B cell (primary cell): ENCODE data around the gene DIS3L2. TPM values are rescaled to one million over a fixed set of nuclear protein-coding genes. Genes with fewer than 3 reads are reported as not detected.

ENCODE experiments used
- ATAC-seq: fragments of 200-7000 bp; cut with Tn5 transposase; one replicate; pipeline ENCODE4 v1.10.0; 2021; ENCODE audit warnings: low read depth, mild to moderate bottlenecking, moderate number of reproducible peaks, moderate library complexity
- CTCF ChIA-PET: fragments of 350-600 bp; sonication (Branson Sonifier 250); formaldehyde crosslinking; loops from one replicate; lab custom pipeline; 2021; ENCODE audit warnings: antibody characterized with exemption, inconsistent platforms; lab: Charles Lee
- POLR2A ChIA-PET: fragments of 350-600 bp; sonication (Branson Sonifier 250); formaldehyde crosslinking; loops from one replicate; lab custom pipeline; 2021; ENCODE audit warnings: antibody characterized with exemption; lab: Charles Lee
- DNase-seq: peaks from one replicate; pipeline ENCODE4 v3.0.0; 2013
- H2AFZ ChIP-seq: 2 replicates; pipeline ENCODE4 v1.6.1; 2012; ENCODE audit warnings: mild to moderate bottlenecking, low read depth, low read length; ENCODE audit not compliant: insufficient read depth, poor library complexity, severe bottlenecking
- H3K27ac ChIP-seq, 2 donors: 1 replicate in 1 of 2; 2 replicates in 1 of 2; pipeline ENCODE4 v1.5.1; 2012 to 2013; ENCODE audit warnings: low read length in 2 of 2, mild to moderate bottlenecking in 2 of 2, moderate library complexity in 1 of 2
- H3K27me3 ChIP-seq, 4 experiments: fragments of 200-600 bp in 1 of 4; sonication (generic) in 1 of 4; replicated peaks in 1 of 4; 1 replicate in 2 of 4; 2 replicates in 2 of 4; pipeline versions ENCODE4 v1.6.1 to v1.7.0; 2013 to 2016; ENCODE audit warnings: low read length in 3 of 4, mild to moderate bottlenecking in 2 of 4, mixed read lengths in 1 of 4, moderate library complexity in 1 of 4; ENCODE audit not compliant: insufficient read depth in 4 of 4, control insufficient read depth in 3 of 4; ENCODE audit errors: control extremely low read depth in 1 of 4
- H3K36me3 ChIP-seq, 2 experiments: replicated peaks in 1 of 2; 1 replicate in 1 of 2; 2 replicates in 1 of 2; pipeline versions ENCODE4 v1.6.1 to v1.7.1; 2013; ENCODE audit warnings: low read length in 1 of 2; ENCODE audit not compliant: insufficient read depth in 2 of 2, control insufficient read depth in 1 of 2; ENCODE audit errors: control extremely low read depth in 1 of 2, extremely low read depth in 1 of 2
- H3K4me1 ChIP-seq, 2 donors: fragments of 200-600 bp in 1 of 2; sonication (generic) in 1 of 2; 1 replicate in 1 of 2; 2 replicates in 1 of 2; pipeline versions ENCODE4 v1.5.1 to v1.6.1; 2013 to 2017; ENCODE audit warnings: low read length in 2 of 2; ENCODE audit not compliant: control insufficient read depth in 2 of 2, insufficient read depth in 2 of 2
- H3K4me2 ChIP-seq: replicated peaks from 2 replicates; pipeline ENCODE3; 2012; ENCODE audit warnings: mild to moderate bottlenecking, low read depth, low read length; ENCODE audit not compliant: poor library complexity, severe bottlenecking
- H3K4me3 ChIP-seq, 5 experiments: fragments of 200-600 bp in 1 of 5; sonication (generic) in 1 of 5; 1 replicate in 3 of 5; 2 replicates in 2 of 5; pipeline versions ENCODE4 v1.5.1 to v1.7.0; 2011 to 2016; ENCODE audit warnings: low read length in 4 of 5, mild to moderate bottlenecking in 4 of 5, low read depth in 2 of 5, control low read depth in 1 of 5, moderate library complexity in 1 of 5; ENCODE audit not compliant: insufficient read depth in 1 of 5; ENCODE audit errors: control extremely low read depth in 1 of 5, extremely low read depth in 1 of 5
- H3K79me2 ChIP-seq: fragments of 200-600 bp; sonication (generic); one replicate; pipeline ENCODE4 v1.6.0; 2016; ENCODE audit warnings: low read length; ENCODE audit not compliant: control insufficient read depth, insufficient read depth
- H3K9ac ChIP-seq: fragments of 200-600 bp; sonication (generic); 2 replicates; pipeline ENCODE4 v1.6.1; 2017; ENCODE audit warnings: mild to moderate bottlenecking, low read length, moderate library complexity
- H3K9me3 ChIP-seq, 3 donors: one replicate each; pipeline versions ENCODE4 v1.6.1 to v1.7.1; 2013; ENCODE audit warnings: low read length in 2 of 3; ENCODE audit not compliant: control insufficient read depth in 2 of 3, insufficient read depth in 1 of 3; ENCODE audit errors: control extremely low read depth in 1 of 3
- H4K20me1 ChIP-seq: 2 replicates; pipeline ENCODE4 v1.6.0; 2012; ENCODE audit warnings: mild to moderate bottlenecking, low read length; ENCODE audit not compliant: insufficient read depth, control insufficient read depth, poor library complexity, severe bottlenecking
- H3K27ac Mint-ChIP-seq: one replicate; pipeline ENCODE4 v1.8.0; 2021; ENCODE audit warnings: mixed read lengths
- H3K27me3 Mint-ChIP-seq: one replicate; pipeline ENCODE4 v1.8.0; 2021; ENCODE audit warnings: mixed read lengths
- H3K4me1 Mint-ChIP-seq: one replicate; pipeline ENCODE4 v1.8.0; 2021; ENCODE audit warnings: mixed read lengths
- H3K4me3 Mint-ChIP-seq: one replicate; pipeline ENCODE4 v1.8.0; 2021; ENCODE audit warnings: mixed read lengths
- H3K9me3 Mint-ChIP-seq: one replicate; pipeline ENCODE4 v1.8.0; 2022; ENCODE audit warnings: mixed read lengths; ENCODE audit not compliant: insufficient read depth
- CTCF ChIP-seq: fragments of 200-600 bp; IDR thresholded peaks from one replicate; pipeline ENCODE4 v1.8.0; 2022; ENCODE audit warnings: antibody characterized with exemption, mild to moderate bottlenecking
- EZH2 ChIP-seq: IDR thresholded peaks from 2 replicates; pipeline ENCODE4 v1.6.1; 2012; ENCODE audit warnings: borderline replicate concordance, low read depth, mild to moderate bottlenecking, moderate library complexity, low read length; ENCODE audit not compliant: insufficient read depth, poor library complexity, severe bottlenecking
- WGBS: methylation state at CpG from one replicate; pipeline ENCODE4 v1.1.5; 2013; ENCODE audit warnings: missing lambda C conversion rate; ENCODE audit not compliant: insufficient coverage; 5-methylcytosine and 5-hydroxymethylcytosine counted together
- intact Hi-C: fragments of 100-400 bp; cut with micrococcal nuclease; formaldehyde crosslinking; loops from one replicate; pipeline ENCODE4 v1.10.0; 2022
- polyA plus RNA-seq: library from polyadenylated mRNA; depleted of rRNA; stranded (reverse); fragments of >200 nt; gene quantifications from 2 replicates; pipeline ENCODE4 v1.2.3, GENCODE V29; 2012
- total RNA-seq, 2 donors: library from RNA; stranded (reverse); fragments of 120-200 nt in 1 of 2; gene quantifications; 1 replicate in 1 of 2; 2 replicates in 1 of 2; pipeline versions ENCODE4 v1.2.3 to v1.2.4, GENCODE V29; 2013 to 2022

The DIS3L2 gene
- total and polyA plus RNA-seq, 2 donors (not counting 1 experiment from before 2014, with no cell fraction given) = 34.5 to 70.1 TPM

- Mint-ChIP-seq H3K27ac (no peak overlapping the region), H3K4me1 (no peaks in the 10 kb centered on the region), H3K27me3 (no peaks in the 10 kb centered on the region), H3K4me3 (no peak overlapping the region), H3K9me3 (no peaks in the 10 kb centered on the region)
- no peak overlapping the region for H3K9ac ChIP-seq
- H4K20me1 ChIP-seq = no peaks in the 10 kb centered on the region
- H3K4me3 ChIP-seq = no peak overlapping the region
- WGBS = 98% methylated on average over 14 of the region's 15 CpGs
- POLR2A ChIA-PET = no interaction called here
- no peaks in the 10 kb centered on the region for H3K27me3 ChIP-seq
- H3K79me2 ChIP-seq = no peaks in the 10 kb centered on the region
- CTCF ChIA-PET = no interaction called here
- DNase-seq (no peak), ATAC-seq (no peak)
- H2AFZ ChIP-seq = no peak overlapping the region
- H3K4me2 ChIP-seq = no peak overlapping the region
- H3K4me1 ChIP-seq = no peaks in the 10 kb centered on the region
- no peak overlapping the region for H3K27ac ChIP-seq
- intact Hi-C loops = no loop called here
- H3K36me3 ChIP-seq = peaks cover 0 to 36% of the 10 kb centered on the region in 2 experiments
- H3K9me3 ChIP-seq = no peaks in the 10 kb centered on the region
- TF ChIP-seq EZH2 (no peak), CTCF (no peak)
These were observed 301.8 kb downstream of the DIS3L2 start for GRCh38 chr2:232263295-232263694.

- H3K4me2 ChIP-seq = no peak overlapping the region
- 100% methylated on average over 2 of the region's 4 CpGs for WGBS
- no peak overlapping the region for H2AFZ ChIP-seq
- ATAC-seq (no peak), DNase-seq (no peak)
- Mint-ChIP-seq H3K27ac (no peak overlapping the region), H3K4me1 (no peaks in the 10 kb centered on the region), H3K9me3 (no peaks in the 10 kb centered on the region), H3K4me3 (no peak overlapping the region), H3K27me3 (no peaks in the 10 kb centered on the region)
- intact Hi-C loops = no loop called here
- no peak overlapping the region for H3K27ac ChIP-seq
- no peaks in the 10 kb centered on the region for H4K20me1 ChIP-seq
- H3K27me3 ChIP-seq = no peaks in the 10 kb centered on the region
- H3K79me2 ChIP-seq = no peaks in the 10 kb centered on the region
- CTCF ChIA-PET = no interaction called here
- POLR2A ChIA-PET = no interaction called here
- no peaks in the 10 kb centered on the region for H3K4me1 ChIP-seq
- H3K9ac ChIP-seq = no peak overlapping the region
- H3K36me3 ChIP-seq = peaks cover 0 to 36% of the 10 kb centered on the region in 2 experiments
- no peak for TF ChIP-seq EZH2
- no peak for TF ChIP-seq CTCF
- no peak overlapping the region for H3K4me3 ChIP-seq
- H3K9me3 ChIP-seq = no peaks in the 10 kb centered on the region
These were observed 302.6 kb downstream of the DIS3L2 start for GRCh38 chr2:232264081-232264480.
